ENCODE data around the gene CCL17. TPM values are rescaled to one million over a fixed set of nuclear protein-coding genes. Genes with fewer than 3 reads are reported as not detected.

CCL17 gene
- total RNA-seq = not detected

- ATAC-seq = no peak
- DNase-seq (ENCODE audit: low spot score) = no peak
- intact Hi-C loops (cut with DNase I) = no loop called here
Measured at GRCh38 chr16:57403965-57404817, at the start of gene CCL17. Gene CCL17, plus strand, starts transcription at chr16:57404767. Its CDS starts 9,166 bp downstream, at chr16:57413933.

GRCh38 chr16:57355898-57356414 is 48.6 kb upstream of the CCL17 start:
- ATAC-seq (no peak), DNase-seq (ENCODE audit: low spot score) (no peak)
- intact Hi-C loops (cut with DNase I) = no loop called here

GRCh38 chr16:57356547-57356946 is 48.0 kb upstream of the CCL17 start:
- peak; percentile 38 for DNase-seq (ENCODE audit: low spot score)
- intact Hi-C loops (cut with DNase I) = no loop called here
- ATAC-seq = no peak

GRCh38 chr16:57357330-57358085 is 47.1 kb upstream of the CCL17 start:
- ATAC-seq (peak; percentile 46), DNase-seq (ENCODE audit: low spot score) (peak; percentile 51)
- intact Hi-C loops (cut with DNase I) = no loop called here

- DNase-seq (ENCODE audit: low spot score) (peak; percentile 43), ATAC-seq (no peak)
- intact Hi-C loops (cut with DNase I) = no loop called here
Measured at GRCh38 chr16:57358086-57358420, 46.5 kb upstream of the CCL17 start.

- intact Hi-C loops (cut with DNase I) = no loop called here
- ATAC-seq (no peak), DNase-seq (ENCODE audit: low spot score) (peak; percentile 31)
Measured at GRCh38 chr16:57358527-57359095, 46.0 kb upstream of the CCL17 start, which contains the start of gene CCL22. Gene CCL22, plus strand, starts transcription at chr16:57358783. Its CDS starts 34 bp downstream, at chr16:57358817.

GRCh38 chr16:57360321-57360935 is 44.1 kb upstream of the CCL17 start:
- no peak for ATAC-seq
- intact Hi-C loops (cut with DNase I) = no loop called here
- peak; percentile 41 for DNase-seq (ENCODE audit: low spot score)

GRCh38 chr16:57361404-57361803 is 43.2 kb upstream of the CCL17 start:
- ATAC-seq = no peak

GRCh38 chr16:57364143-57364542 is 40.4 kb upstream of the CCL17 start:
- intact Hi-C loops (cut with DNase I) = no loop called here
- ATAC-seq = no peak
- DNase-seq (ENCODE audit: low spot score) = no peak

More at GRCh38 chr16:57361404-57361803, 43.2 kb upstream of the CCL17 start:
- intact Hi-C loops (cut with DNase I) = no loop called here
- no peak for DNase-seq (ENCODE audit: low spot score)

- no peak for DNase-seq (ENCODE audit: low spot score)
- no peak for ATAC-seq
- intact Hi-C loops (cut with DNase I) = no loop called here
Measured at GRCh38 chr16:57366544-57367040, 38.0 kb upstream of the CCL17 start.

- intact Hi-C loops (cut with DNase I) = no loop called here
- no peak for DNase-seq (ENCODE audit: low spot score)
- ATAC-seq = no peak
Measured at GRCh38 chr16:57367116-57367752, 37.3 kb upstream of the CCL17 start.

GRCh38 chr16:57371494-57372371 is 32.8 kb upstream of the CCL17 start:
- intact Hi-C loops (cut with DNase I) = no loop called here
- ATAC-seq (no peak), DNase-seq (ENCODE audit: low spot score) (no peak)

GRCh38 chr16:57372372-57373116 is 32.0 kb upstream of the CCL17 start, which contains the start of gene CX3CL1:
Gene CX3CL1, plus strand, starts transcription at chr16:57372490. Its CDS starts 79 bp downstream, at chr16:57372569.
- intact Hi-C loops (cut with DNase I) = no loop called here
- peak; percentile 75 for DNase-seq (ENCODE audit: low spot score)
- peak; percentile 84 for ATAC-seq

- DNase-seq (ENCODE audit: low spot score) = no peak
- ATAC-seq = no peak
- intact Hi-C loops (cut with DNase I) = no loop called here
Measured at GRCh38 chr16:57373117-57373947, 31.2 kb upstream of the CCL17 start.

GRCh38 chr16:57374067-57374534 is 30.5 kb upstream of the CCL17 start:
- DNase-seq (ENCODE audit: low spot score) (no peak), ATAC-seq (no peak)

More at GRCh38 chr16:57374067-57374534, 30.5 kb upstream of the CCL17 start:
- intact Hi-C loops (cut with DNase I) = no loop called here

All from sciatic nerve (tissue), 2 donors.